Measurements from ENCODE around the gene PROSER2. TPM values are rescaled to one million over a fixed set of nuclear protein-coding genes. Genes with fewer than 3 reads are reported as not detected.

The PROSER2 gene
- total RNA-seq, 3 donors from 2014 or later (not counting 1 experiment from before 2014, with no cell fraction given): 0.70 to 1.9 (median 1.1) TPM

- no peaks in the 10 kb centered on the region for H3K9me3 ChIP-seq (ENCODE audit: control insufficient read depth, insufficient read depth, low read length)
- H3K36me3 ChIP-seq (ENCODE audit: control insufficient read depth, insufficient read depth, low read length): no peaks in the 10 kb centered on the region
- ATAC-seq: no peak
- H3K9me3 Mint-ChIP-seq: no peaks in the 10 kb centered on the region
- peaks cover 0 to 8% of the 10 kb centered on the region in 2 donors for H3K27me3 Mint-ChIP-seq (ENCODE audit: low read depth in 2 of 2)
- no peak for DNase-seq
- H3K36me3 Mint-ChIP-seq: no peaks in the 10 kb centered on the region
- H3K4me3 ChIP-seq (ENCODE audit: low read length): no peak overlapping the region
- no peak overlapping the region for H3K27ac Mint-ChIP-seq
- H3K4me1 Mint-ChIP-seq: no peaks in the 10 kb centered on the region
- no peaks in the 10 kb centered on the region for H3K4me1 ChIP-seq (ENCODE audit: control insufficient read depth, insufficient read depth, low read length)
- H3K4me3 Mint-ChIP-seq: no peak overlapping the region
- no peaks in the 10 kb centered on the region for H3K27me3 ChIP-seq (ENCODE audit: control insufficient read depth, insufficient read depth, low read length)
- H3K27ac ChIP-seq (ENCODE audit: low read length): no peak overlapping the region
- WGBS (ENCODE audit: insufficient coverage): 95% methylated on average over 9 of the region's 9 CpGs
- no peak for TF ChIP-seq CTCF (IDR thresholded peaks at IDR 0.05)
- intact Hi-C loops (cut with micrococcal nuclease): no loop called here
Measured at GRCh38 chr10:11787374-11787773, 35.8 kb upstream of the PROSER2 start.

- no peaks in the 10 kb centered on the region for H3K4me1 ChIP-seq (ENCODE audit: control insufficient read depth, insufficient read depth, low read length)
- no peak for TF ChIP-seq CTCF (IDR thresholded peaks at IDR 0.05)
- H3K4me3 ChIP-seq (ENCODE audit: low read length): no peak overlapping the region
- intact Hi-C loops (cut with micrococcal nuclease): no loop called here
- no peaks in the 10 kb centered on the region for H3K27me3 ChIP-seq (ENCODE audit: control insufficient read depth, insufficient read depth, low read length)
- ATAC-seq (no peak), DNase-seq (no peak)
- no peaks in the 10 kb centered on the region for H3K36me3 Mint-ChIP-seq
- H3K9me3 ChIP-seq (ENCODE audit: control insufficient read depth, insufficient read depth, low read length): no peaks in the 10 kb centered on the region
- 92% methylated on average over 10 of the region's 10 CpGs for WGBS (ENCODE audit: insufficient coverage)
- no peak overlapping the region for H3K27ac ChIP-seq (ENCODE audit: low read length)
- no peak overlapping the region for H3K27ac Mint-ChIP-seq
- H3K9me3 Mint-ChIP-seq: no peaks in the 10 kb centered on the region
- no peaks in the 10 kb centered on the region for H3K36me3 ChIP-seq (ENCODE audit: control insufficient read depth, insufficient read depth, low read length)
- peaks cover 0 to 8% of the 10 kb centered on the region in 2 donors for H3K27me3 Mint-ChIP-seq (ENCODE audit: low read depth in 2 of 2)
- H3K4me3 Mint-ChIP-seq: no peak overlapping the region
- H3K4me1 Mint-ChIP-seq: no peaks in the 10 kb centered on the region
Measured at GRCh38 chr10:11787846-11788245, 35.3 kb upstream of the PROSER2 start.

- Mint-ChIP-seq H3K36me3 (no peaks in the 10 kb centered on the region), H3K27ac (no peak overlapping the region), H3K4me3 (no peak overlapping the region), H3K27me3 (ENCODE audit: low read depth in 2 of 2) (peaks cover 0 to 8% of the 10 kb centered on the region in 2 donors), H3K4me1 (no peaks in the 10 kb centered on the region), H3K9me3 (no peaks in the 10 kb centered on the region)
- no peak overlapping the region for H3K27ac ChIP-seq (ENCODE audit: low read length)
- H3K27me3 ChIP-seq (ENCODE audit: control insufficient read depth, insufficient read depth, low read length): no peaks in the 10 kb centered on the region
- no peaks in the 10 kb centered on the region for H3K9me3 ChIP-seq (ENCODE audit: control insufficient read depth, insufficient read depth, low read length)
- no peaks in the 10 kb centered on the region for H3K4me1 ChIP-seq (ENCODE audit: control insufficient read depth, insufficient read depth, low read length)
- H3K4me3 ChIP-seq (ENCODE audit: low read length): no peak overlapping the region
- intact Hi-C loops (cut with micrococcal nuclease): no loop called here
- no peak for DNase-seq
- ATAC-seq: no peak
- no peaks in the 10 kb centered on the region for H3K36me3 ChIP-seq (ENCODE audit: control insufficient read depth, insufficient read depth, low read length)
- TF ChIP-seq CTCF (IDR thresholded peaks at IDR 0.05): no peak
- 90% methylated on average over 2 of the region's 2 CpGs for WGBS (ENCODE audit: insufficient coverage)
Measured at GRCh38 chr10:11789306-11789705, 33.9 kb upstream of the PROSER2 start.

GRCh38 chr10:11789956-11790355 is 33.2 kb upstream of the PROSER2 start:
- no peaks in the 10 kb centered on the region for H3K9me3 Mint-ChIP-seq
- H3K4me3 Mint-ChIP-seq: no peak overlapping the region
- no peak overlapping the region for H3K4me3 ChIP-seq (ENCODE audit: low read length)
- ATAC-seq: no peak
- no peak for TF ChIP-seq CTCF (IDR thresholded peaks at IDR 0.05)
- H3K4me1 ChIP-seq (ENCODE audit: control insufficient read depth, insufficient read depth, low read length): no peaks in the 10 kb centered on the region
- no peak overlapping the region for H3K27ac ChIP-seq (ENCODE audit: low read length)
- no peaks in the 10 kb centered on the region for H3K36me3 Mint-ChIP-seq
- H3K27ac Mint-ChIP-seq: no peak overlapping the region
- 87% methylated on average over 8 of the region's 8 CpGs for WGBS (ENCODE audit: insufficient coverage)
- no peaks in the 10 kb centered on the region for H3K27me3 ChIP-seq (ENCODE audit: control insufficient read depth, insufficient read depth, low read length)
- peaks cover 0 to 5% of the 10 kb centered on the region in 2 donors for H3K27me3 Mint-ChIP-seq (ENCODE audit: low read depth in 2 of 2)
- no peaks in the 10 kb centered on the region for H3K36me3 ChIP-seq (ENCODE audit: control insufficient read depth, insufficient read depth, low read length)
- H3K9me3 ChIP-seq (ENCODE audit: control insufficient read depth, insufficient read depth, low read length): no peaks in the 10 kb centered on the region
- intact Hi-C loops (cut with micrococcal nuclease): no loop called here
- H3K4me1 Mint-ChIP-seq: no peaks in the 10 kb centered on the region
- DNase-seq: no peak
